Erythroblast (primary cell): ENCODE results near the gene DUSP7.

ENCODE experiments used
- DNase-seq, 2 experiments: peaks; one replicate each; lab custom pipeline; 2025; lab: John Stamatoyannopoulos, UW
- GATA1 ChIP-seq: IDR thresholded peaks from 2 replicates; pipeline ENCODE4 v1.6.1; 2011; ENCODE audit warnings: low read depth, mild to moderate bottlenecking, control low read depth, low read length, moderate library complexity
- POLR2A ChIP-seq: IDR thresholded peaks from 2 replicates; pipeline ENCODE4 v1.6.1; 2011; ENCODE audit warnings: mild to moderate bottlenecking, low read length

Gene DUSP7

DNA sequence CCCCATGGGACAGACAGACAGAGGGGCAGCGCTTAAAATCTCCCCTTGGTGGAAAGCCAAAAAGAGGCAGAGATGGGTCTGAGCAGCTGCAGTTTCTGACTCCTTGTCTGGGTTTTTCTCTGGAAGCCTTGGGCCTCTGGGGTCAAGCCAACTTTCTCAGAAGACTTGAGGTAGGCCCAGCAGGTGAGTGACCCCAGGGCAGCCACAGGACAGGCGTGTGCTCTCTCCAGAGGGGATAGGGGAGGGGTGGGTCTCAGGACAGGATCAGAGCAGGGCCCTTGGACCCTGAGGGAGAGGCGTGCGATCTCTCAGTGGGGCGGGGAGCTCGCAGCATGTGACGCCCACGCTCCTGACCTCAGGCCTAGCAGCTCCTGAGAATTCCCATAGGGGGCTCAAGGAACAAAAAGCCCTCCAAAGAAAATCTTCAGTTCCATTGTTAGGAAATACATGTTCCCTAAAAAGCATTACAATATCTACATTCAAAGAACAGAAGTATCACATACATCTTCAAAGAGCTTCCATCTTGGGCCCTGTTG lies 34.6 kb upstream of the DUSP7 start:
- DNase-seq: no peak
- TF ChIP-seq GATA1 (no peak), POLR2A (no peak)

DNA sequence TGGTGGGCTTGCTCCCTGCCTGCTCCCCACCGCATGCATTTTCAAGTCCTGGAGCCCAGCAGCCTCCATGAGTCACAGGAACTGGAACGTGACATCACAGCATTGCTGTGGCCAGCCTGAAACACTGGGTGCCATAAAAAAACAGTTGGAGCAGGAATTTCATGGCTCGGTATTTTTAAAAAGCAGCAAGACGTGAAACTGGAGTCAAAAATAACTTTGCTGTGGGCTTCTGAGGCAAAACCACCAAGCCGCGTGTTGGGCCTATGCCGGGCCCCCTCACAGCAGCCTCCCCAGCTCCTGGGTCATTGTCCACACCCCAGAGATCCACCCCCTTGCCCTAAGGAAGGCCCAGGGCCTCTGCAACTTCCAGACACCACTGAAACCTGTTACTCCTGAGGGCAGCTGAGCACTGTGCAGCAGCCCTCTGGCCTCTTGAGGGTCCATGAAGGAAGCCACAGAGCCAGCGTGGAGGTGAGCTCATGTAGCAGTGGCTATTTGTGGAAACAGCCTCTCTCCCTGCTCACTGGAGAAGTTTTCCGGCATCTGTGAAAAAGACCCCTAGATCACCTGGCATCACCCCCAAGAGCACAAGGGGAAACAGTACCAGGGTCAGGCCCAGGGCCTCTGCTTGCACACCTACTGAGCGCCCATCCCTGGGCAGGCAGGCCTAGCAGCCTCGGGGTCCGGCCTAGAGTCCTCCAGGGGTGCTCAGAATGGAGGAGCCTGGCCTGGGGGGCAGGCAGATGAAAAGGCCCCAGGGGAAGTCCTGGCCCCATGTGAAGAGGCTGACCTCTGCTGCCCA lies 34.0 kb upstream of the DUSP7 start:
- DNase-seq: no peak
- no peak for TF ChIP-seq GATA1
- no peak for TF ChIP-seq POLR2A

DNA sequence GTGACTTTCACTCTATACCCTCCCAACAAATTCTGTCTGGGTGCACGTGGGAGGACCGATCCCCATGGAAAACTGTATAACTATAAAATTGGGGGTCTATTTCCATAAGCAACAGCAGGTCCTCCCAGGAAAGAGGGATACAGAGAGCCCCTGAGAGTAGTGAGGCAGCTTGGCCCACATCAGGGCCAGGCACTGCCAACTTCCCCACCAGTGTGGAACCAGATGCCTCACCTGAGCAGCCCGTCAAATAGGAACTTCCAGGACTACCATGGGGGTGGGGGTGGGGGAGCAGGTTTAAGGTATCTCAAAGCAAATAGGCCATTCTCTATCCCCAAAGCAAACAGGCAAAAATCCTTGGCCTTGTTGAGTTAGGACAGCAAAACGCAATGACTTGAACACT lies 33.3 kb upstream of the DUSP7 start:
- no peak for TF ChIP-seq POLR2A
- no peak for TF ChIP-seq GATA1
- no peak for DNase-seq

DNA sequence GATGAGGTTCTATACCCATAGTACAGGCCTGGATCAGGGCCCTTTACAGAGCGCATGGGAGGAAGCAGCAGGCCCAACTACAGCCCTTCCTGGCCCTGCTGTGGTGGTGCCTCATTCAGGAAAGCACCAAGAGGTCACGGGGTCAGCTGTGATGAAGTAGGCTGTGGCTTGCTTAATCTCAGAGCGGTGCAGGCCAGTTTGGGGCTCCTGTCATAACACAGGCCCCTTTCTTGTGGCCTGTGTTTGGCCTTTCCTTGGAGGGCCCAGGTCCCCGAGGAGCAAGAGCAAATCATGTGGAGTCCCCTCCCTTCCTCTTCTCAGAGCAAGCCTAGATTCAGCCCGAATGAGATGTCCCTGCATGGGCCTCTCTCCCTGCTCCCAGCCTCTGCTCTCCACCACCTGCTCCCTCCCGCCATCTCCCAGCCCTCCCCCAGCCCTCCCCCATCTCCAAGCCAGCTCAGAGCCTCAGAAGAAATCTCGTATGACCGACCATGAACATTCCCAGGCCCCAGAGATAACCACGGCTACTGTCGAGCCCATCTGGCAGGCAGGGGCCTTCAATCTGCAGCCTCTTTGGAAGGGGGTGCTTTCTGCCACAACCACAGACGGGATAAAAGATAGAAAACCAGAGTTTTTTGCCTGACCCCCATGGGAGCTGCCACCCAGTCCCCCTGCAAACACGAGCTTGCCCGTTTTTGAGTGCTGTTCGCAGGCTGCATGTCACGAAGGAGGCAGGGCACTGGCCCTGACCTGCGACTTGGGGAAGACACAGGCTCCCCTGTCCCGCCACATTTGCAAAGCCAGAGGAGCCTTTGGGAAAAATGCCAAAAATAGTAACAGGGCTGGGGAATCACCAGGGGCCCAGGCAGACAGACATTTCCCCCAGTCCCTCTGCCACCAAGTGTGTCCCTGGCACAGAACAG lies 32.3 kb upstream of the DUSP7 start:
- DNase-seq: no peak
- TF ChIP-seq GATA1 (no peak), POLR2A (no peak)

DNA sequence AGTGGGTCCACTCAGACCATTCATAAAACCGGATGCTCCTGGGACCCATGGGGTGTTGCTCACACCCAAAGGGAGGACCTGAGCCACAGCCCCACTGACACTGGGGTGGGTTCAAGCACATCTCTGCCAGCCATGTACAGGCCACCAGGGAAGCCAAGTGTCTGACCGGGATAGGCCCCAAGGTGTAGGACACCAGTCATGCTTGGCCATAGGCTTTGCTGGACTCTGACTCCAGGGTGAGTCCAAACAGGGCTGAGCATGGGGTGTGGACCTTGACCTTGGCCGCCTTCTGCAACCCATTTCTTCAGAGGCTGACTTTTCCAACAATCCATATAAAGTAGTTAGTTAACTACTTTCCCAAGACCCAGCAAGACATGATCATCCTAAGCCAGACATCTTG lies 31.4 kb upstream of the DUSP7 start:
- no peak for DNase-seq
- no peak for TF ChIP-seq POLR2A
- no peak for TF ChIP-seq GATA1

DNA sequence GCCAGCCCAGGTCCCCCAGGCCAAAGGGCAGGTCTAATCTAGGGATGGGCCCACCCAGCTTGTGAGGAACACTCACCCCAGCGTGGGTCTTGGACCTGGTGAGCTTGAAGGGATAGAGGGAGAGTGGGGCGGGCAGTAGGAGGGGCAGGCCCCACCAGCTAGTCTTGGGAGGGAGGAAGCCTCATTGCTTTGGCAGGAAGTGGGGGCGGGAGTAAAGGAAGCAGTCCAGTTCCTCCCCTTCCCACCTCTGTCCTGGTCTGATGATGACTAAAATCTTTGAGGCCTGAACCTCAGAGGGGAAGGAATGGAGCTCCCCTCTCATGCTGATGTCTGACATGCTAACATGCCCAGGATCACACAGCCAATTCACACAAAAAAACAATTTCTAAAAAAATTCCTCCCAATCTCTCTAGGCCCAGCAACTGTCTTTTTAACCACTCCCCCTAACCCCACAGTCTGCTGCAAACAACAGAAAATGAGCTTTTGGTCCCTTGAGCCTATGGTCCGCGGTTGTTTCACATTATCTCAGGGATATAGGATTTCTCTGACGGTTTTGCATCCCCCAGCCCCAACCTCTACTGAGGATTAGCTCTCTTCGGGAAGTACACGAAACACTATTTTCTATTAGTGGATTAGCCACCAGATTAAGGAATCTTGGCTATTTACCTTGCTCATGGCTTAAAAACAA lies 30.7 kb upstream of the DUSP7 start:
- TF ChIP-seq POLR2A (no peak), GATA1 (no peak)
- no peak for DNase-seq

DNA sequence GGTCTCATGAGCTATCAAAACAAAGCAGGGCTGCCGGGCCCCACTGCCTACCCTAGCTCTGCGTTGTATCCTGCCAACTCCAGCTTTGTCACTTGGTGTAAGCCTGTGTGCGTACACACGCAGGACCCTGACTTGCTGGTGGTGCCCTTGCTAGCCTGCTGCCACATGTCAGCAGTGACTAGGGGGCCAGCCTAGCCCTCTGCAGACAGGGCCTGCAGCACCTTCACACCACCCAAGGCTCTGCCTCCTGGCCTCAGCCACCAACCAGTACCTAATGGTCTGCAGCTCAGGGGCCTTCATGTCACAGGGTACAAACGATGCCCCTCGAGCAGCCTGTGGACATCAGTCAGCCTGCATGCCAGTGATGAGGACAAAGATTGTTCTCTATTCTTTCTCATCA lies 30.1 kb upstream of the DUSP7 start:
- DNase-seq: no peak
- TF ChIP-seq GATA1 (no peak), POLR2A (no peak)

DNA sequence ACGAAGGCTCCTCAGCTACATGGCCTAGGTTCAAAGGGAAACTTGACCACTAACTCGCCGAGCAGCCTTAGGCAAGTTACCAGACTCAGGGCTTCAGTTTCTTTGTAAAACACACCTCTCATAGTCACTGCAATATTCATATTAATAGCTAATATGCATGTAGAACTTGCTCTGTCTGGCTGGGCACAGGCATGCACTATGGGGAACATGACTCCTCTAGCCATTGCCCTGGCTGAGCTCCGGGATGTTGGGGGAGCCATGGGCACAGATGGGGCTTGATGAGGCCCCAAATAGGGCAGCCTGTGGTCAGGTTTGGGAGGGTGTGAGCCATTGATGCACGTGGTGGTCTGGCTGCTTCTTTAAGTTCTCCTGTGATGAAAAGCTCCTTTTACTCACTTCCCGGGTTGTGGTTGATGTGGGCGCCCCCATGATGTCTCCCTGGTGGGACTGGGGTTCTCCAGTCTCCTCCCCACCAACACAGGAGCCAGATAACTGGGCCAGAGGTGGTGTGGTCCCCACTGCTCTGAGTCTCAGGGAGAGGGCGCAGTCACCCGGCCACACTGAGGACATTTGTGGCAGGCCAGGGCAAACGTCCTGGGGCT lies 29.4 kb upstream of the DUSP7 start:
- DNase-seq: no peak
- TF ChIP-seq GATA1 (no peak), POLR2A (no peak)

DNA sequence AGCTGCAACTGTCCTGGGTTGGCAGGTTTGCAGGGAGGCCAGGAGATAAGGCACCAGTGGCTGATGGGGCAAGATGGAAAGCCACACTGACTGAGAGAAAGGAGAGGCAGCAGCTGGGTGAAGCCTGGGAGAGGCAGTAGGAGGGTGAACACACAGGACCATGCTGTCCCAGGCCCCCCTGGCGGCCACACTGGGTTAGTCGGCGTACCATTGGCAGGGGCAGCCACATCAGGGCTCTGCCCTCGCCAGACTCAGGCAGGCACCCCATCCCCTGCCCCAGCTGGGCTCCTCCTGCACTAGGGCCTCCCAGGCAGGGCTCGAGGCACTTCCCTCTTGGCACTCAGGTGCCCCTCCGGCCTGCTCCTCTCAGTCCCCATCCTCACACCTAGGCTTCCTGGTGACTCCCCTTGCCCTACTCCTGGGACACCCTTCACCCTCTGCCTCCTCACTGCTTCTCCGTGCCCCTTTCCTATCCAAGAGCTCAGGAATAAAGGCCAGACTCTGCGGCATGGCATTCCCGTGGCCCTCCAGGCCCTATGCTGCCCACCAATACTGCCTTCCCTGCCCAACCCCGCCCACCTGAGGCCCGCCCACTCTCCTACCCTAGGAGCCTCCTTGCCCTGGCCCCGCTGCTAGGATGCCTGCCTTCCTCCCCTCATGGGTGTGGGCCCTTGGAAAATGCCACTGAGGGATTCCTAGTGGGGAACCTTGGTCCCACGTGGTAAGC lies 28.7 kb upstream of the DUSP7 start:
- DNase-seq: no peak
- TF ChIP-seq GATA1: no peak
- TF ChIP-seq POLR2A: no peak

DNA sequence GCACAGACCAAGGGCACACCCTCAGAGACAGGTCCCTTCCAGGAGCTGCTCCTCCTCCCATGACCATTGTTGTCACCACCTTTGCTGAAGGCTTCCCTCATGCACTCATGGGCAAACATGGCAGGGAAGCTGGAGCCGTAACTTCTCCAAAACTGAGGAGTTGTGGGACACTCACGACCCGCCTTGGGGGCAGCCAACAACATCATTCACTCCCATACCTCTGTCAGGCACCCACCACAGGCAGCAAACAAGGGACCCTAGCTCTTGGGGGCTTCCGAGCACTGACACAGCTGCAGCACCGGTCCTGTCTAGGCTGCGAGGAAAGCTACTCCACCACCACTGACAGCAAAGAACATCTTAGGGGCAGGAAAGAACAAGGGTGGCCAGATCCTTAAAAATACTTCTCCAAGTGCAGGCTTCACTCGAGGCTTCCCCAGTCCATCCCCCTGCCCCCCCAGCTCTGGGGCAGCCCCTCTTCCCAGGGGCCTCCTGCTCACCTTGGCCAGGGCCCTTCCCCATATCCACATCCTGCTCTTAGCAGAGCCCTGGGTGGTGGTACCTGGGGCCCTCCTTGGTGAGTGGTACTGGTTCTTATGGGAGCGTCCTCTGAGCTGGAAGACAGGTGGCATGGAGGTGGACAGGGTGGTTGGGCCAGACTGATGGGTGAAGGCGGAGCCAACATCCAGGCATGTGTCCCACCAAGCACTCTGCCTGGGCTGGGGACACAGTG lies 28.0 kb upstream of the DUSP7 start:
- no peak for TF ChIP-seq POLR2A
- no peak for TF ChIP-seq GATA1
- no peak for DNase-seq

DNA sequence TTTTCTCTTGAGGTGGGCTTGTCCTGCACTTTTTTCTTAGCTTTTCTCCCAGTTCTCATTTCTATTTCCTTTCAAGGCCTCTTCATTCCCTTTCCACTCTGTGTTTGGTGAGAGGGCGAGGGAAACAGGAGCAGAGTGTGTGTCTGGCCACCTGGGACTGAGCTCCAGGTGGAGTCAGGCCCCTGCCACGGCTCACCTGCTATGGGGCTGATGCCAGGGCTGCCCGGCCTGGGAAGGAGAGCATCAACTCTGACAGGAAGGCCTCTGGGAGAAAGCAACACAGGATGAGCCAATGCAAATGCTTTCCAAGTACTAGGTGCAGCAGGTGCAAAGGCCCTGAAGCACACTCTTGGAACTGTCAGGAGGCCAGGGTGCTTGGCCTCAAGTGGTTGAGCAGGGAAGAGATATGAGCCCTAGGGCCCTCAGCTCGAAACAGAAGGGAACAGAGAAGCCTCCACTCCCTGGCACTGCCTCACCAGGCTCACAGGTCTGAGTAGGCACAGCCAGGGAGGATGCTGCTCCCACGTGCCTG lies 27.3 kb upstream of the DUSP7 start:
- TF ChIP-seq GATA1 (no peak), POLR2A (no peak)

DNA sequence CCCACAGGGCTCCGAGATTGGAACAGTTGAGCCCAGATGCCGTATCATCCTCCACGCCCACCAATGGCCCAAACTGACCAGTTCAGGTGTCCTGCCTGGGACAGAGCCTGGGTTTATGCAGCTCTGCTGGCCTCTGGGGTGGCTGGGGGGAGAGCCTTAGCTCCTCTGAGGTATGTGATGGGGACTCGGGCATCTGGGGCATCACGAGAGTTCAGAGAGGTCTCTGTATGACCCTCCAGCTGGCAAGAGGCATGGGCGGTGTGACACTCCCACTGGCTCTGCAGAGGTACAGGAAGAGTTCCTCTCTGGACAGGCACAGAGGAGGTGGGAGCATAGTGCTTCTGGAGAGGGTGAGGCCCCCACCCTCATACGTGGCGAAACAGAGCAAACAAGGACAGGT lies 26.6 kb upstream of the DUSP7 start:
- TF ChIP-seq POLR2A: no peak
- TF ChIP-seq GATA1: no peak
- DNase-seq: no peak

More for the DNA sequence above, 27.3 kb upstream of the DUSP7 start:
- DNase-seq: no peak
